Thyroid gland (tissue), 4 donors: ENCODE results near the gene MCHR1. TPM values are rescaled to one million over a fixed set of nuclear protein-coding genes. Genes with fewer than 3 reads are reported as not detected.
A peak's percentile ranks its signal among the peaks of the same experiment; 100 is the strongest.

ENCODE experiments used
- DNase-seq, 2 donors: peaks; one replicate each; pipeline ENCODE4 v3.0.0-alpha.2; 2019
- H3K27ac ChIP-seq, 3 donors: fragments of 200-600 bp; sonication (generic); 1 replicate in 2 of 3; 2 replicates in 1 of 3; pipeline ENCODE4 v1.5.1; 2016 to 2019; ENCODE audit warnings: mild to moderate bottlenecking in 1 of 3, moderate library complexity in 1 of 3
- H3K27me3 ChIP-seq: fragments of 200-600 bp; sonication (generic); one replicate; pipeline ENCODE4 v1.5.1; 2019
- H3K36me3 ChIP-seq, 2 donors: fragments of 200-600 bp; sonication (generic); one replicate each; pipeline ENCODE4 v1.5.1; 2016 to 2019
- H3K4me1 ChIP-seq, 2 donors: fragments of 200-600 bp; sonication (generic); one replicate each; pipeline ENCODE4 v1.5.1; 2017 to 2019
- H3K4me3 ChIP-seq, 3 donors: fragments of 200-600 bp; sonication (generic); replicated peaks in 1 of 3; 1 replicate in 2 of 3; 2 replicates in 1 of 3; pipeline ENCODE4 v1.5.1; 2016; ENCODE audit warnings: mild to moderate bottlenecking in 1 of 3
- H3K9me3 ChIP-seq: fragments of 200-600 bp; sonication (generic); one replicate; pipeline ENCODE4 v1.5.1; 2017
- POLR2A ChIP-seq, 2 donors: fragments of 450-650 bp; IDR thresholded peaks; one replicate each; pipeline ENCODE4 v1.6.1; 2017; ENCODE audit warnings: antibody characterized with exemption in 2 of 2, mild to moderate bottlenecking in 2 of 2, moderate library complexity in 1 of 2
- WGBS, 2 donors: methylation state at CpG; one replicate each; pipeline ENCODE4 v1.1.5; 2017; 5-methylcytosine and 5-hydroxymethylcytosine counted together
- intact Hi-C: fragments of 100-400 bp; cut with DNase I; formaldehyde crosslinking; loops from one replicate; pipeline ENCODE4 v1.15.1; 2023
- total RNA-seq, 4 donors: library from RNA; depleted of rRNA; stranded (reverse); fragments of >200 nt; gene quantifications; one replicate each; pipeline ENCODE4 v1.2.3, GENCODE V29; 2016
- TF ChIP-seq, protein P1 (sequence below), 6 experiments: fragments of 200-600 bp in 3 of 6; fragments of 450-650 bp in 3 of 6; sonication (generic) in 3 of 6; IDR thresholded peaks; one replicate each; pipeline ENCODE4 v1.5.1; 2016 to 2019; ENCODE audit warnings: antibody characterized with exemption in 6 of 6, mild to moderate bottlenecking in 2 of 6, inconsistent platforms in 1 of 6, moderate library complexity in 1 of 6

MCHR1 gene, protein sequence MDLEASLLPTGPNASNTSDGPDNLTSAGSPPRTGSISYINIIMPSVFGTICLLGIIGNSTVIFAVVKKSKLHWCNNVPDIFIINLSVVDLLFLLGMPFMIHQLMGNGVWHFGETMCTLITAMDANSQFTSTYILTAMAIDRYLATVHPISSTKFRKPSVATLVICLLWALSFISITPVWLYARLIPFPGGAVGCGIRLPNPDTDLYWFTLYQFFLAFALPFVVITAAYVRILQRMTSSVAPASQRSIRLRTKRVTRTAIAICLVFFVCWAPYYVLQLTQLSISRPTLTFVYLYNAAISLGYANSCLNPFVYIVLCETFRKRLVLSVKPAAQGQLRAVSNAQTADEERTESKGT
- total RNA-seq = not detected

DNA sequence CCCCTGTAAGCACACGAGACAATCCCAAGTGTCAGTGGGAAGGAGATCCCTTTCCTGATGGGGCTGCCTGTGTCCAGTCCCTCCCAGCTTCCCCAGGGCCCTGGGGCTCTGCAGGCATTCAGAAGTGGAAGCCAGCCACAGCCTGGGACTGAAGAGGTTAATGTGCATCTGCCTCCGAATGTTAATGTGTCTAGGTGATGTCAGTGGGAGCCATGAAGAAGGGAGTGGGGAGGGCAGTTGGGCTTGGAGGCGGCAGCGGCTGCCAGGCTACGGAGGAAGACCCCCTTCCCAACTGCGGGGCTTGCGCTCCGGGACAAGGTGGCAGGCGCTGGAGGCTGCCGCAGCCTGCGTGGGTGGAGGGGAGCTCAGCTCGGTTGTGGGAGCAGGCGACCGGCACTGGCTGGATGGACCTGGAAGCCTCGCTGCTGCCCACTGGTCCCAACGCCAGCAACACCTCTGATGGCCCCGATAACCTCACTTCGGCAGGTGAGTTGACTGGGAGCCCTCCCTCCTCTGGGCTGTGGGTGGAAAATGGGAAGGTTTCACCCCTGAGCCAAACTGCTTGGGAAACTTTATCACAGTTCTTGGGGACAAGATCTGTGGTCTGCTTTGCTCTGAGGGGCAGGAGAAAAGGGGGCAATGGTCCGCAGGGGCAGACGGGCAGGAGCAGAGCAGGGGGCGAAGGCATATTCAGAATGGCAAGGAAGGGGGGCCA is at the start of gene MCHR1:
Gene MCHR1 (plus strand): TSS at position 236 of the 715 bp plus-strand sequence. CDS start 169 bp downstream, at position 405.
- peak; percentile 17 to 19 for DNase-seq
- Histone ChIP-seq H3K36me3 (no peaks in the 10 kb centered on the region), H3K4me3 (no peak within 1 kb of the TSS), H3K4me1 (peaks cover 0 to 13% of the 10 kb centered on the region in 2 donors), H3K27ac (no peak within 1 kb of the TSS), H3K9me3 (no peaks in the 10 kb centered on the region), H3K27me3 (no peaks in the 10 kb centered on the region)
- no peak for TF ChIP-seq POLR2A (IDR thresholded peaks at IDR 0.05)
- TF ChIP-seq, protein P1, sequence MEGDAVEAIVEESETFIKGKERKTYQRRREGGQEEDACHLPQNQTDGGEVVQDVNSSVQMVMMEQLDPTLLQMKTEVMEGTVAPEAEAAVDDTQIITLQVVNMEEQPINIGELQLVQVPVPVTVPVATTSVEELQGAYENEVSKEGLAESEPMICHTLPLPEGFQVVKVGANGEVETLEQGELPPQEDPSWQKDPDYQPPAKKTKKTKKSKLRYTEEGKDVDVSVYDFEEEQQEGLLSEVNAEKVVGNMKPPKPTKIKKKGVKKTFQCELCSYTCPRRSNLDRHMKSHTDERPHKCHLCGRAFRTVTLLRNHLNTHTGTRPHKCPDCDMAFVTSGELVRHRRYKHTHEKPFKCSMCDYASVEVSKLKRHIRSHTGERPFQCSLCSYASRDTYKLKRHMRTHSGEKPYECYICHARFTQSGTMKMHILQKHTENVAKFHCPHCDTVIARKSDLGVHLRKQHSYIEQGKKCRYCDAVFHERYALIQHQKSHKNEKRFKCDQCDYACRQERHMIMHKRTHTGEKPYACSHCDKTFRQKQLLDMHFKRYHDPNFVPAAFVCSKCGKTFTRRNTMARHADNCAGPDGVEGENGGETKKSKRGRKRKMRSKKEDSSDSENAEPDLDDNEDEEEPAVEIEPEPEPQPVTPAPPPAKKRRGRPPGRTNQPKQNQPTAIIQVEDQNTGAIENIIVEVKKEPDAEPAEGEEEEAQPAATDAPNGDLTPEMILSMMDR (IDR thresholded peaks at IDR 0.05) = no peak
- WGBS, 2 donors = 25 to 38% methylated on average over 10 to 17 of the region's 21 CpGs
- intact Hi-C loops = no loop called here

DNA sequence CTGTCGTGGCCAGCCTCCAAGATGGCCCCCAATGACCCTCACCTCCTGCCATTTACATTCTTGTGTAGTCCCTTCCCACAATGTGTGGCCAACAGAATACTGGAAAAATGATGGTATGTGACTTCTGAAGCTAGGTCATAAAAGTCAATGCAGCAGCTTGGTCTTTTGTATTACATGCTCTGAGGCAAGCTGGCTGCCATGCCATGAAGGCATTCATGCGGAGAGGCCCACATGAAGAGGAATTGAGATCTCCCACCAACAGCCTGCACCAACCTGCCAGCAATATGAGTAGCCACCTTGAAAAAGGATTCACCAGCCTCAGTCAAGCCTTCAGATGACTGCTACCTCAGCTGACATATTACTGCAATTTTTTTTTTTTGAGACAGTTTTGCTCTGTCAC is 47.4 kb upstream of the MCHR1 start:
- Histone ChIP-seq H3K27ac (no peak overlapping the region), H3K36me3 (no peaks in the 10 kb centered on the region), H3K4me3 (no peak overlapping the region), H3K27me3 (no peaks in the 10 kb centered on the region), H3K9me3 (no peaks in the 10 kb centered on the region), H3K4me1 (peaks cover 17 to 51% of the 10 kb centered on the region in 2 donors)
- no peak for TF ChIP-seq POLR2A (IDR thresholded peaks at IDR 0.05)
- TF ChIP-seq, protein P1 (IDR thresholded peaks at IDR 0.05) = no peak
- 91 to 92% methylated on average over 2 of the region's 2 CpGs for WGBS, 2 donors
- intact Hi-C loops = loop anchor here (10.0 kb wide), 1 partner anchor 107 kb away; no protein-coding TSS in a partner anchor
- DNase-seq = no peak

DNA sequence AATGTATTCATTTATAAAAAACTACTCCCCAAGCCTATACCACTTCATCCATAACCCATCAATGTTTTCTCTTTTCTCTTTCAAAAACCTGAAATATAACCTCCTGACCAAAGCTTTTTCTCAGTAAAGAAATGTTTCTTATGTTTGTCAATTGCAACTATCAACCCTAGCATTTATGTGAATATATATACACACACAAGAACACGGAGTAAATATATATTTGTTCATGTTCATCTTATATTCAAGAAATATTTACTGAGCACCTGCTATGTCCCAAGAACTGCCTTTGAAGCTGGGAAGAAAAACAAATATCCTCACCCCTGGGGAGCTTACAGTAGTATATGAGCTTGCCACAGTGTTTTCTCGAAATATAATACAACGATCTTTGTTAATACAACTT is 46.2 kb upstream of the MCHR1 start:
- Histone ChIP-seq H3K9me3 (no peaks in the 10 kb centered on the region), H3K27me3 (no peaks in the 10 kb centered on the region), H3K4me3 (no peak overlapping the region), H3K27ac (no peak overlapping the region), H3K4me1 (peaks cover 11 to 46% of the 10 kb centered on the region in 2 donors), H3K36me3 (no peaks in the 10 kb centered on the region)
- TF ChIP-seq, protein P1 (IDR thresholded peaks at IDR 0.05) = no peak
- TF ChIP-seq POLR2A (IDR thresholded peaks at IDR 0.05) = no peak
- DNase-seq = no peak
- intact Hi-C loops = loop anchor here (10.0 kb wide), 1 partner anchor 108 kb away; no protein-coding TSS in a partner anchor
- WGBS, 2 donors = 96 to 97% methylated on average over 3 of the region's 3 CpGs

DNA sequence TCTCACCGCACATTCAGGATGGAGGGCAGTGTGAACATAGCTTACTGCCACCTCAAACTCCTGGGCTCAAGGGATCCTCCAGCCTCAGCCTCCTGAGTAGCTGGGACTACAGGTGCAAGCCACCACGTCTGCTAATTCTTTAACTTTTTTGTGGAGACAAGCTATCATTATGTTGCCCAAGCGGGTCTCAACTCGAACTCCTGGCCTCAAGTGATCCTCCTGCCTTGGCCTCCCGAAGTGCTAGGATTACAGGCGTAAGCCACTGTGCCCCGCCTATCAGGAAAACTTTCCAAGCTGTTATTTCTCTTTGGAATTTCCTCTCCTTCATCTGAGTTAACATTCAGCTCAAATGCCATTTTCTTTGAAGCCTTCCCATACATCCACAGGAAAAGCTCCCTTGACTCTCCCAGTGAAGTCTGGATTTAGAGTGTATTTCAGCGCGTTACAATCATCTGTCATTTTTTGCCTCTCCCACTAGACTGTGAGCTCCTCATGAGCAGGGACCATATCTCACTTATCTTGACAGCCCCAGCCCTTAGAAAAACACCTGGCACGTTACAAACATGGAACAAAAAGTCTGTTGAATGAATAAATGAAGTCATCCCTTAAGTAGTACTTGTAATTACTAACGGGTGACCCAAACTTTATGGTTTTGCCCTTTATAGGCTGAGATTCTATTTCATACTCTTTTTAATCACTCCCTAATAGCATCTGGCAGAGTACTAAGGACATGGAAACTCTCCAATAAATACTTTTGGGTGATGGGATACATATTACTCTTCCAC is 45.0 kb upstream of the MCHR1 start:
- intact Hi-C loops = loop anchor here (10.0 kb wide), 1 partner anchor 110 kb away; no protein-coding TSS in a partner anchor
- Histone ChIP-seq H3K27me3 (no peaks in the 10 kb centered on the region), H3K27ac (peak overlapping the region in 1 of 3 donors; percentile 81), H3K4me1 (peaks cover 6 to 36% of the 10 kb centered on the region in 2 donors), H3K4me3 (no peak overlapping the region), H3K36me3 (no peaks in the 10 kb centered on the region), H3K9me3 (no peaks in the 10 kb centered on the region)
- TF ChIP-seq, protein P1 (IDR thresholded peaks at IDR 0.05) = no peak
- TF ChIP-seq POLR2A (IDR thresholded peaks at IDR 0.05) = no peak
- no peak for DNase-seq
- 78 to 81% methylated on average over 11 of the region's 11 CpGs for WGBS, 2 donors
